Activated T-helper 1 cell treated with Interleukin-2 at 50 U/mL for 16 hours (primary cell): ENCODE measurements around the gene CUTC.
"Not testable (repeated sequence)": the region's sequence is repeated elsewhere in the genome, so short reads cannot be mapped to it uniquely, and the experiment has no call there.

Experiments used
- DNase-seq: peaks from one replicate; pipeline ENCODE4 v3.0.0-alpha.2; 2020; ENCODE audit warnings: low read depth

The CUTC gene

DNA sequence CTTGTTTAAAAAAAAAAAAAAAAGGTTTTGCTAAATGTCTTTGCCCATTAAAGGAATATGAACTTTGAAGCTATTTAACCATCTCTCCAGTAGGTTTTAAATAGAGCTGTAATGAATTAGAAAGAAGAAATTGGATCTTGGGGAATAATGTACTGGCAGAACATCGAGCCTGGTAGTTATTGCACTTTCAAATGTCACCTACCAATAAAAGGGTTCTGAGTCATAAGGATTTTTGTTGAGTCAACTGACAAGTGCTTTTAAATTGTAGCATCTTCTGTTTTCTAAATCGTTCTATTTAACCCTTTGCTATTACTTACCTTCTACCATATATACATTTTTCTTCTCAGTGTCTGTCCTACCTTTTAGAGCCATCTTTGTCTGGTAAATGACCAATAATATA lies 10.7 kb downstream of the CUTC start:
- no peak for DNase-seq

DNA sequence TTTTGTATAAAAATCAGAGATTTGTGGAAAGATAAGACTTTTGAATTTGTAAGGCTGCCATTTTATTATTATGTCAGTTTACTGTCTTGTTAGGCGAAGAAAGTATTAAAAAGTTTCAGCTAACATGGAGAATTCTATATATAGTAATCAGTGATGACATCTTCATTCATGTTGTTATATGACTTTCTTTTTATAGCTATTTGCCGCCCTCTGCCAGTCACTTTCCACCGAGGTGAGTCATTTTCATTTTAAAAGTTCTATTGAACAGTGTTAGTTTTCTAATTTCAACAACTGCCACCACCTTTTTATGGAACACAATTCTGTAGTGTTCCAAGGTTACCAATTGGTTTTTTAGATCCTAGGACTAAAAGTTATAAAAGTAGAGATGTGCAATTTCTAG lies 11.8 kb downstream of the CUTC start:
- DNase-seq, result no peak

- not testable (repeated sequence) for DNase-seq
These were observed 14.1 kb downstream of the CUTC start for GRCh38 chr10:99746166-99746565.

- no peak for DNase-seq
These were observed 16.9 kb downstream of the CUTC start for GRCh38 chr10:99748823-99749451.

- DNase-seq, result no peak
These were observed 18.6 kb downstream of the CUTC start for GRCh38 chr10:99750641-99751040.

DNA sequence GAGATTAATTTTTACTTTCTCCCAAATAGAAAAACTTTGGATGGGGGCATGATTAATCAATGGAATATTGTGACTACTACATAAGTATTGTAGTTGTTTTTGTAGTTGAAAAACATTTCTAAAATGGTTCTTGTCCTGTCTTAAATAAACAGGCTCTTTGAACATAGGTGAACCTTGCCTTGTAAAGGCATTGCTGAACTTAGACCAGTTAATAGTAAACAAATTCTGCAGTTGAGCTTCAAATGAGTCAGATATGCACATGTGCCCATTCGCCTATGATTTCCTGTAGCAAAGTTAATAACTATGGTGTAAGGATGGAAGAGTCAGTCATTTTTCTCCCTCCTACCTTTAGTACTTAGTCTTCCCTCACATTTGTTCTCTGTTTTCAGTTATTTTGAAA lies 22.6 kb downstream of the CUTC start:
- DNase-seq, result no peak

DNA sequence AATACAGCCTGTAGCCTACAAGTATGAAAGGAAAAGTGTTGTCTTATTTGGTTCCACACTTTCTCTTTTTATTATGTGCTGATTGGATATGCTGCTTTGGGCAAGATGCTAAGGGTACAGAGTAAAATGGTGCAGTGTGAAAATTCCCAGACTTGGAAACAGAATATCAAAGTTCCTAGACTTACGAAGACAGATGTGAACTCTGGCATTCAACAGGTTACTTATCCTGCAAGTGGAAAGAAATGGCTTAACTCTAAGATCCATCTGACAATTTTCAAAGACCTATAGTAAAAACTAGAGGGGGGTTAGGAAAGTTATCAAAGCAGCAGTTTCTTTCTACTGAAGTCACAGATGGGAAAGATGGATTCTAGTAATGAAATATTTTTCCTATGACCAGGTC lies 24.1 kb downstream of the CUTC start:
- no peak for DNase-seq

DNA sequence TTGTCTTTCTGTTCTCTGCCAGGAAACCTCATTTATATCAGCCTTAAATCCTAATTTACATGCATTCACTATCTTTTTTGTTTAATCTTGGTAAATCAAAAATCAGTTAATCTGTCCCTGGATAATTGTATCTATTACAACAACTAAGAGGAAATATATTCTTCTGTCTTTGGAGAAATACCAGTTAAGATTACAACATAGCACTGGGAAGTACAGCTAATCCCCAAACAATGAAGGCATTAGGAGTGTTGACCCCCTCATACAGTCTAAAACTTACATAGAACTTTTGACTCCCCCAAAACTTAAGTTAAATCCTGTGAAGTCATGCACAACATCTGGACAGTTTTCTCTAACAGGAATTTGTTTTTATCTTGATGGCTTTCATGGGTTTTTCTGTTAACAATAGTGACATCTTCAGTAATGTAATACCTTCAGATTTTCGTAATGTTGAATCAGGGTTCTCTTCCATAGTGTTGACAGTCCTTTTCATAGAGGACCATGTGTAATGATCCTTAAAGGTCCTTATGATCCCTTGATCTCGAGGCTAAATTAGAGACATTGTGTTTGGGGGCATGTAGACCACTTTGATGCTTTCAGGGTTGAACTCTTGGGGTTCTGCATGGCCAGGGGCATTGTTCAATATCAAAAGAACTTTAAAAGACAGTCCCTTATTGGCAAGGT lies 26.3 kb downstream of the CUTC start:
- no peak for DNase-seq

DNA sequence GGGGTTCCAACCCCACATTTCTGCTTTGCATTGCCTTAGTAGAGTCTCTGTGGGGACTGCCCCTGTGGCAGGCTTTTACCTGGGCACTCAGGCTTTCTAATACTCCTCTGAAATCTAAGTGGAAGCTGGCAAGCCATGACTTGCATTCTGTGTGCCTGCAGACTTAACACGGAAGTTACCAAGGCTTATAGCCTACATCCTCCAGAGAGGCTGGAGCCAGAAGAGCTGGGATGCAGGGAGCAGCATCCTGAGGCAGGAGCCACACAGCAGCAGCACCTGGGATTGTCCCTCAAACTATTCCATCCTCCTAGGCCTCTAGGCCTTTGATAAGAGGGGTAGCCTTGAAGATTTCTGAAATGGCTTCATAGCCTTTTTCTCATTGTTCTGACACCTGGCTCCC lies 28.3 kb downstream of the CUTC start:
- DNase-seq, result no peak

DNA sequence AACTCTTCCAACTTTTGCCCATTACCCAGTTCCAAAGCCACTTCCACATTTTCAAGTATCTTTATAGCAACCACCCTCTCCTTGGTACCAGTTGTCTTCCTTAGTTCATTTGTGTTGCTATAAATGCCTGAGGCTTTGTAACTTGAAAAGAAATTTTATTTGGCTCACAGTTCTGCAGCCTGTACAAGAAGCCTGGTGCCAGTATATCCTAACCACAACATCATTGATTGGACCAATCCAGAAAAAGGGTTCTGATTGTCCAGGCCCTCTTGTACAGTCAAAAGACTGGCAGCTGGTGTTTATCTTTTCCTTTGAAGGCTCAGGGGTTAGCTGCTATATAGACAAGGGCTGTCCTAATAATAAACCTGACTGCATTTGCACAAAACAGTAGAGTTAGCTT lies 29.3 kb downstream of the CUTC start:
- no peak for DNase-seq

GRCh38 chr10:99765672-99766301 lies 33.8 kb downstream of the CUTC start:
- DNase-seq, result no peak

GRCh38 chr10:99766302-99766681 lies 34.3 kb downstream of the CUTC start:
- no peak for DNase-seq

DNA sequence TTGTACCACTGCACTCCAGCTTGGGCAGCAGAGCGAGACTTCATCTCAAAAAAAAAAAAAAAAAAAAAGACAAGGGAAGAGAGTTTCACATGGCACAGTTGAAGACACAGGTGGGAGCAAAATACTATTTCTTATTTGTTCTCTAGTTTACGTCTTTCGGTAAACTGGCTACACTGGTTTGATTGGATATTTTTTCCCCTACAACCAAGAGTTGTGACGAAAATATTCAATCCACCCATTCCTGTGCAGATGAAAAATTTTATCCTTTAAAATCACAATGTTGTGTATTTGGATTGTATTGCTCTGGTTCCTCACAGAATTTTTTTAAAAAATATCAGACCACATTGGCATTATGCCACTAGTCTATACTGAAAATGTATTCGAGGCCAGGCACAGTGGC lies 35.9 kb downstream of the CUTC start:
- DNase-seq, result no peak

GRCh38 chr10:99768556-99768955 lies 36.5 kb downstream of the CUTC start:
- no peak for DNase-seq

- no peak for DNase-seq
These were observed 37.7 kb downstream of the CUTC start for GRCh38 chr10:99769706-99770105.

DNA sequence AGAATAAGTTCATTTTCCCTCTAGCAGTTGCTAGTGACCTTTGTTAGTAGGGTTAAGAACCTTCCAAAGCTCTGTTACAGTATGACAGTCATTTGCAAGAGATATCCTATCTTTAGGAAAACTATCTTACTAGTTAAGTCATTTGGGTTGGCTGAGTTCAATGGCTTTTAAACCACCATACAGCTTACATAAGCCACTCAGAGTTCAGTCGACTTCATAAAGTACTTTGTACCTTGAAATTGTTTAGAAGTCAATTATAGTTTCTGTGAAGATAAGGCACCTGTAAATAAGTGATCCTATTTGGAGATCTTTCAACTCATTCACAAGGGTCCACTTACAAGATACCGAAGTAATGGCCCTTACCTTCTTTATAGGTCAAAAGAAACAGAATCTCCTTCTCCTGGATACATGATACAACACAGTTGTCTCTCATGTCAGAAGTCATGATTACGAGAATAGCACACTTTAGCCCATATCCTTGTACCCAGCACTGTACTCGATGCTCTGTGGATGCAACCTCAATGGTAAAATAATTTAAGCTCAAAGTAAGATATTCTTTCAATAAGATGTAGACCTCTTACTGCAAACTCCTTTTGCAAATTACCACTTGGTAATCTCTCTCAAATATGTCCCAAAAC lies 38.5 kb downstream of the CUTC start:
- DNase-seq, result no peak

DNA sequence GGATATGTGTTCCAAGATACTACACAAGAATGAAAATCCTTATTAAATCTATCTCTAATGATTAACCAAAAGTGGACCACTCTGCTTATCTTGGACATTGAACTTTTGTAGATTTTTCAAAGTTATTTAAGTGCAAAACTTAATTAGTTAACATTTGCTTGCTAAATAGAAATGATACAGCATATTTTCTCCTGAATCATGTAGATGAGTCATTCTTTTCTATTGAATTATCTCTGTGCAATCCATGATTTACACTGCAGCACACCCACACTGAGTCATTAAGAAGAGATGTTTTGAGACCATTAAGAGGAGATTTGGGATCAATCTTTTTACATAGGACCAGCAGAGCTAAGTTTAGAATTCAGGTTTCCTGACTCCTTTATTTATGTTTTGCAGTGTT lies 43.8 kb downstream of the CUTC start:
- DNase-seq, result no peak

- no peak for DNase-seq
These were observed 46.1 kb downstream of the CUTC start for GRCh38 chr10:99777918-99778714.

- DNase-seq, result no peak
These were observed 47.3 kb downstream of the CUTC start for GRCh38 chr10:99779335-99779734.

DNA sequence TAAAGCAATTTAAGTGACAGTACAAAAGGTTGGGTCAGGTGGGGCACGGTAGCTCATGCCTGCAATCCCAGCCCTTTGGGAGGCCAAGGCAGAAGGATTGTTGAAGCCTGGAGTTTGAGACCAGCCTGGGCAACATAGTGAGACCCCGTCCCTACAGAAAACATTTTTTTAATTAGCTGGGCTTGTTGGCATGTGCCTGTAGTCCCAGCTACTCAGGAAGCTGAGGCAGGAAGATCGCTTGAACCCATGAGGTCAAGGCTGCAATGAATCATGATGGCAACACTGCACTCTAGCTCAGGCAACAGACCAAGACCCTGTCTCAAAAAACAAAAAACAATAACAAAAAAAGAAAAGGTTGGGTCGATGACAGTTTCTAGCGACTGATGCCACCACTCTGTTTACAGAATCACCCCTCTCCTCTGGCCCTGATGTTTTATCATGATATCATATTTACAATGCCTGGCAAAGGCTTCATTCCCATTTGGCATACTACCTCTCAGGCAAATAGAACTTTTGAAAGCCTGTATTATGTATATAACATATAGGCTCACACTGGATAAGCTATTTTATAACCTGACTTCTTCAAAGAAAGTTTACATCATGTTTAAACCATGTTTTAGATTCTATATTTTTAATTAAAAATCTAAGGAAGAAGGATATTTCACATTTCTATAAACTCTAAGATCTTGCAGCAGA lies 49.8 kb downstream of the CUTC start:
- no peak for DNase-seq

DNA sequence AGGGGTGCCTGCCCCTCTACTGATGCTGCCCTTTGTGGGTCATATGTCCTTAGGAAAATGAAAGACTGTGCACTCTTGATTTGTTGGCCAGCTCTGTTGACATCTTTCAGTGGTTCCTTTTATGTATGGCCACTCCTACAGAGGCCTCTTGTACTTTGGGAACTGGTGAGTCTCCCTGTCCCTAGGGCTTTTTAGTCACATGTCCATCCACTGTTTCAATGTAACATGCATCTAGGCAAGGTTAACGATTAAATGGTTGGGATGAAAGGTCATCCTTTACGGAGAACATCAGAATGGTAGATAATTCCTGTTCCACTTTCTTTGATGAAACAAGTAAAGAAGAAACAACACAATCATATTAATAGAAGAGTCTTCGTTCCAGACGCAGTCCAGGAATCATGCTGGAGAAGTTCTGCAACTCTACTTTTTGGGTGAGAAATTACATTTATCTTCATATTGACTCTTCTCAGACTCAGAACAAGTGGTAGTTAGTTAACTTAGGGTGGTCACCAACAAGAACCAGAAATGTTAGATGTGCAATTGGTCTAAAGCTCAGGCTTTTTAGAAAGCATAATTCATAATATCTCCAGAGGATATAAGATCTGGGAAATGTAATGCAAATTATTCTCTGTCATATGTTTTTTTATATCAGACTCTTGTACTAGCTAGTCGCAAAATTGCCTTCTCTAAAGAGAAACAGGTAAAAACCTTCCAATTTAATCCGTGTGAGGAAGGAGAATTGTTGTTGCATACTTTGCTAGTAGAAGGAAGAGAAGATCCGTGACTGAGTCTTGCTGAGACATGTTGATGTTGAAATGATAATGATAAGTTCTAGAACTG lies 50.6 kb downstream of the CUTC start, which contains the start of gene ABCC2:
ABCC2 (plus strand) TSS at position 194 of the 840 bp plus-strand sequence; CDS start at position 399, 205 bp downstream.
- no peak for DNase-seq
